Measurements from ENCODE around the gene RGL1.

Gene RGL1

GRCh38 chr1:183869664-183870063 is 64.7 kb downstream of the RGL1 start:
- no peak for DNase-seq (ENCODE audit: low spot score)

GRCh38 chr1:183870351-183871077 is 65.6 kb downstream of the RGL1 start:
- no peak for DNase-seq (ENCODE audit: low spot score)

GRCh38 chr1:183871142-183871541 is 66.2 kb downstream of the RGL1 start:
- DNase-seq (ENCODE audit: low spot score), result peak; percentile 83

GRCh38 chr1:183871601-183872000 is 66.7 kb downstream of the RGL1 start:
- no peak for DNase-seq (ENCODE audit: low spot score)

GRCh38 chr1:183872403-183872802 is 67.5 kb downstream of the RGL1 start:
- DNase-seq (ENCODE audit: low spot score), result no peak

DNA sequence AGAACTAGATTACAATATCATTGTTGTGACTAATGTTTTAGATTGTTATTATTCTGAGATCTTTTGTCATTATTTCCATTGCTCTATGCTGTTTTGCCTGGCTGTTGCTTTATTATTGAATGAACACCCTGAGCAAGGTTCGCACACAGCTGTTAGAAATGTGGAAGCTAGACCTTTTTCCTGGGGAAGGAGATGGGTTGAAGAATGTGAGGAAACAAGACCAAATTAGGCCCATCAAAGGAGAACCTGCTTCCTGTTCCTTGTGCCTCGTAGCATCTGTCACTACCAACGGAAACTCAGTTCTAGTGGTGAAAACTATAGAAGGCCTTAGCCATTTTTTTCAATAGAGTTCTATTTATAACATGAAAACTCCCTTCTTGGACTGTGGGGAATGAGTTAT is 68.7 kb downstream of the RGL1 start:
- no peak for DNase-seq (ENCODE audit: low spot score)

DNA sequence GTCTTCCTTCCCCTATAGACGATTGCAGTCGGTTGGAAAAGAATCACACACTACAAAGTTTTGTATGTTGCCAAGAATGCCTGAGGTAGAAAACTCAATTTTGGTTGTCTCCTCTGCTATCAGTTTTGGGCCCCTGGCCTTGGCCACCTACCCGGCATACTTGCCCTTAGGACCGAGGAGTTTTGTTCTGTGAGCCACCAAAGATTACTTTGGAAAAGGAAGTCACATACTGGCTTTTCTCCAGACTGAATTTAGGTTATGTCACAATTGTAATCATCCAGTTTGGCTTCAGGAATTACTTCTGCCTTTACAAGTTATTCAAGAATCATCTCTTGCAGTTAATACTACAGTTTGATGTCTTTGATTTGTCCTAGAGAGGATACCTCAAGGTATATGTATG is 71.4 kb downstream of the RGL1 start:
- DNase-seq (ENCODE audit: low spot score), result no peak

GRCh38 chr1:183877053-183877720 is 72.3 kb downstream of the RGL1 start:
- peak; percentile 89 for DNase-seq (ENCODE audit: low spot score)

- no peak for DNase-seq (ENCODE audit: low spot score)
These were observed 74.6 kb downstream of the RGL1 start for GRCh38 chr1:183879494-183879893.

DNA sequence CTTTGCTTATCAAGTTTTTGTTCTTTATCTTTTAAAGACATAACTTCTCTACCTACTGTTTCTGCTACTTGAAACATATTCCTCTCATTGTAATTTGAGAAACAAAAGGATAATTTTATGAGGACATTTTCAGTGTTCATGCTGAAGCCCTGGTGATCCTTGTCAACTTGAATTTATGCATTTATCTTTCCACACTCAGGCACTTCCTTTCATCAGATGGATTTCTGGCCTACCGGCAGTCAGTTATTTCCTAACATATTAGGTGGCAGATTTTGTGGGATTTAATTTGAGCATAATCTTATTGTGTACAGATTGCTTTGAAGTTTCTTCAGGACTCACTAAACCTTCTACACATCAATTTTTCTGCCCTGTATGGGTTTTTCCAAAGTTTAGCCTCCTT is 75.0 kb downstream of the RGL1 start:
- DNase-seq (ENCODE audit: low spot score), result no peak

DNA sequence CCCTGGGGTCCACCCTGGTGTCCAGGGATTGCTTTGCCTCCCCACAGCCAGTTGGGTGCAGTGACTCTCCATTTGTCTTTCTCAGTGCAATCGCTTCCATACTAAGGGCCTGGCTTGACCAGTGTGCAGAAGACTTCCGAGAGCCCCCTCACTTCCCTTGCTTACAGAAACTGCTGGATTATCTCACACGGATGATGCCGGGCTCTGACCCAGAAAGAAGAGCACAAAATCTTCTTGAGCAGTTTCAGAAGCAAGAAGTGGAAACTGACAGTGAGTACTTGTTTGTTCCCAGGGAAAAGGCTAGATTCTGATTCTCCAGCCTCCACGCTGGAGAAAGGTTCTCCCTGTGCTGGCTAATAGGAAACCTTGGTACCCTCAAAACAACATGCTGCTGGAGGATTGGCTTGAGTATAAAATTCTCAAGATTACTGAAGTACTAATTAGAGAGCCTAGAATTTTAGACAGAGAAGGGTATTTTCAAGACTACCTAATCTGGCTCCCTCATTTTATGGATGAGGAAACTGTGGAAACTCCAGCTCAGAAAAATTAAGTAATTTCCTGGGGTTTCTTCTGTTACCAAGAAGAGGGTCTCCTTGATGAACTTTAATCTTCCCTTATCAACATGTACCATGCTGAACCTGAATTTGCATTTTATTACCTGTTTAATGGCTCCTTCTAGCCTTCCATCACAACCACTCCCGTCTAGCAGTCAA is 75.8 kb downstream of the RGL1 start:
- no peak for DNase-seq (ENCODE audit: low spot score)

GRCh38 chr1:183881387-183882131 is 76.6 kb downstream of the RGL1 start:
- DNase-seq (ENCODE audit: low spot score), result peak; percentile 72

DNA sequence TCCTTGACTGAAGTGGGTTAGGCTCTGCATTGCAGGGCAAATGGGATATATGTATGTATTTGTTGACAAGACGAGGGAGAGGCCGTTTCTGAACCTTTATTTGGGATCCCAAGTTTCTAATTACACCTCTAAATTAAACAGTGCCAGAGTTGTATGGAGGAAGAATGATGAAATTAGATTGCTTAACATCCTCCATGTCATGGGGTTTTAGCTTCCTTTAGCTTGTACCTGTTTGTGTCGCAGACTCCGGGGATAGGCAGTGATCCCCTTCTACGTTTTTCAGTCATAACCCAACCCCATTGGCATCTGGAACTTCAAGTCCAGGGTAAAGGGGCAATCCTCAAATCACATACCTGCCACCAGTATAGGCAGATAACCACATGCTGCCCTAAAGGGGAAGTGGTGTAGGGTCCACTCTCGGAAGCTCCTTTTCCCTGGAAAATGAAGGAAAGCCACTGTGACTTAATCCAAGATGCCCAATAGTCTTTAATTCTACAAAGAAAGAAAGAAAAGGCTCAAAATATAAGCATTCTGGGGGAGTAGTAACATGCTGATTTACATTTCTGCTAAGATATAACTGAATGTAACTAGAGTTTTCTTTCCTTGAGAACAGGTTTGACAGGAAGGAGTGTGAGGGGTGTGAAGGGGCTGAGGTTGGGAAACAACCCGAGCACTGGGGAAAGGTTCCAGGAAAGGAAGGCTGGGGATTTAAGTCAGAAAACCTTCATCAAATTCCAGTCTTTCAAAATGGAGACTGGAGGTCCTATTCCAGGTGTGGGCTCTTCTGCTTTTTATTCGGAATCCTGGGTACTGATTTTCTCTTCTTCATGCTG is 77.6 kb downstream of the RGL1 start:
- DNase-seq (ENCODE audit: low spot score), result no peak

DNA sequence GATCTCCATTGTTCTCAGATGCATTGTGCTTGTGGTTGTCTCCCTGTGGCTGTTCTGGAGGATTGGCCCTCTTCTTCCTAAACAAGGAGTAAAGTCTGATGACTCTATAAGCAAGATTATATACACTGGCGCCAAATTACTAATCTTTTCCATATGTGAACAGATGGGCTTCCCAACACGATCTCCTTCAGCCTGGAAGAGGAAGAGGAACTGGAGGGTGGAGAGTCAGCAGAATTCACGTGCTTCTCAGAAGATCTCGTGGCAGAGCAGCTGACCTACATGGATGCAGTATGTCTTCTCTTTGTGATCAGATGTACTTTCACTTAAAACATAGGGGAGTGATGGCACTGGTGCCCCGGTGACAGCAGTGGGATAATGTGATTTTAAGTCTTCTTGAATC is 78.7 kb downstream of the RGL1 start:
- no peak for DNase-seq (ENCODE audit: low spot score)

DNA sequence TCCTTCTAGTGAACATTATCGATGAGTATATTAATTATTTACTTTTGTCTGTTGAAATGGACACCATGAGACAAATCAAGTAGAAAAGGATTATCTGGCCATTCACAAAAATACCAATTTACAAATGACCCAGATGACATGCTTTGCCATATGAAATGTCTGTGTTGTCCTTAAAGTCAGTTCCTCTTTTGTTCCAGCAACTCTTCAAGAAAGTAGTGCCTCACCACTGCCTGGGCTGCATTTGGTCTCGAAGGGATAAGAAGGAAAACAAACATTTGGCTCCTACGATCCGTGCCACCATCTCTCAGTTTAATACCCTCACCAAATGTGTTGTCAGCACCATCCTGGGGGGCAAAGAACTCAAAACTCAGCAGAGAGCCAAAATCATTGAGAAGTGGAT is 79.6 kb downstream of the RGL1 start:
- DNase-seq (ENCODE audit: low spot score), result no peak

- DNase-seq (ENCODE audit: low spot score), result no peak
These were observed 80.3 kb downstream of the RGL1 start for GRCh38 chr1:183885142-183885735.

- no peak for DNase-seq (ENCODE audit: low spot score)
These were observed 81.3 kb downstream of the RGL1 start for GRCh38 chr1:183886083-183886828.

- no peak for DNase-seq (ENCODE audit: low spot score)
These were observed 81.9 kb downstream of the RGL1 start for GRCh38 chr1:183886853-183887252.

GRCh38 chr1:183887826-183888819 is 83.2 kb downstream of the RGL1 start:
- no peak for DNase-seq (ENCODE audit: low spot score)
